ENCODE measurements around the gene VSTM2B.
A peak's percentile ranks its signal among the peaks of the same experiment; 100 is the strongest.
"Not testable (repeated sequence)": the region's sequence is repeated elsewhere in the genome, so short reads cannot be mapped to it uniquely, and the experiment has no call there.

Gene VSTM2B

DNA sequence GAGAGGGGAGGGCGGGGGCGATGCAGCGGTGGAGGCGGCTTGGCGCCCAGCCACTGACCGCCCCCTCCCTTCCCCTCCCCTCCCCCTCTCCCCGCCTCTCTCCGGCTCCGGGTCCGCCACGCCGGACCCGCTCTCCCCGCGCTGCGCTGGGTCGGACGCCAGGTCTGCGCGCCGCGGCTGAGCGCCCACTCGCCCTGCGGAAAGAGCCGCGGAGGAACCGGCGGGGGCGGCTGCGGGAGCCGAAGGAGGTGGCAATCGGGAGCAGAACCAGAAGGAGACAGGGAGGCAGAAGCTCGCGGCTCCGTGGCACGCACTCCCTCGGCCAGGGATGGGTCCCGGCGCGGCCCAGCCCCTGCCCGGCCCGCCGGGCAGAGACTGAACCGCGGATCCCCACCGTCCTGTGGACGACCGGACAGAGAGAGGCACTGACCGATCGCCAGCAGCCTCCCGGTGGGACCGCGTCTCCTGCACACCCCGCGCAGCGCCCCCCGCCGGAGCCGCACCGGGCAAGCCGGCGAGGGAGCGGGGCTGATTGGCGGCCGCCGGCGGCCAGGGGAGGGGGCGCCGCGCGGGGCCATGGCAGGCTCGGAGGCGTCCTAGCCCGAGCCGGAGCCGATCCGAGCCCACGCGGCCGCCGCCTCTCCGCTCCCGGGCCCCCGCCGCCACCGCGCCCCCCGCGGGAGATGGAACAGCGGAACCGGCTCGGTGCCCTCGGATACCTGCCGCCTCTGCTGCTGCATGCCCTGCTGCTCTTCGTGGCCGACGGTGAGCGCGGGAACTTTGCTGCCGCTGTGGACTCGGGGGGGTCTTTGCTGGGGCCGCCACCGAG lies at the start of gene VSTM2B:
Gene VSTM2B, plus strand, starts transcription at position 94 of the 829 bp plus-strand sequence. Its CDS starts 590 bp downstream, at position 684.
- DNase-seq, result peak; percentile 36 to 67

DNA sequence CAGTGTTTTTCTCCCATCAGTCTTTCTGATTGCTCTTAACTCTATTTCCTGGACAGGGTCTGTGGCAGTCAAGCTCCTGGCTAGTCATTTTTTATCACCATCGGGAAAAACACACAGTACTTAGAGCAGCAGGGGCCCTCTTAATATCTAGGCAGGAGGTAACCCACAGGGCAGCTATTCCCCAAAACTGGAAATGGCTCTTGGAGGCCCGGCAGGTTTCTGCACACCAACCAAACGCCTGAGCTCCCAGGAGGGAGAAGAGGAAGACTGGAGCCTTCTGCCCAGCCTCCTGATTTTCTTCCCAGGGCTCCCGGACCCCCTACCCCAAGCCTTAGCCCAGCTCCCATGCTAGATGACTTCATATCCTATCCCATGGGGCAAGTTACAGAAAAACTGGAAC lies 49.3 kb upstream of the VSTM2B start:
- DNase-seq, result no peak

DNA sequence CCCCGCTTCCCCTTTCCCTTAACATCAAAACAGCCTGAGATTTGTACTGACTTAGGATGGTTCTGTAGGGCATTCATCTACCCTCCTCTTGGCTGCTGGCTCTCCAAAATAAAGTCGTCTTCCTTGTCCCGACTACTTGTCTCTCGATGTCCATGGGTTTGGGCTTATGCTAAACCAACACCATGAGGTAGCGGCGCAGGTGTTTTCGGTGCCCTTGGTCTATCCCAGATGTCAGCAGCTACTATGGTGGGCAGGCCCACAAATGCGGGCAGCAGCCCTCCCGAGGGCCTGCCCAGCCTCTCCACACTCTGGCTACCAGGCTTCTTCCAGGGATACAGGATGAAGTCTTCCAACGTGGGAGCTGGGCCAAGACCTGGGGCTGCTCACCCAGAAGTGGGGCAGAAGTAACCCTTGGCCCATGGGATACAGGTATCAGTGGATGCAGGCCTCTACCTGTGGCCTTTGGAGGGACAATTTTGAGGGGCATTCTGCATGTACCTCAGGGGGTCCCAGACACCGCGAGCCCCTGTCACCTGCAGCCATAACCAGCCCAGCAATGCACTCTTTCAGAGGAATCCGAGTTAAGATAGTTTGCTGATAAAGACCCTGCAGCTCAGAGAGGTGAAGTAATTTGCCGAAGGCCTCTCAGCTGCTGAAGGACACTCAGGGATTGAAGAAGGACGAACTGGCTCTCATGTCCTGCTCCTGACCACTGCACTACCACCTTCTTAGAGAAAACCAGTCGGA lies 47.8 kb upstream of the VSTM2B start:
- no peak for DNase-seq

DNA sequence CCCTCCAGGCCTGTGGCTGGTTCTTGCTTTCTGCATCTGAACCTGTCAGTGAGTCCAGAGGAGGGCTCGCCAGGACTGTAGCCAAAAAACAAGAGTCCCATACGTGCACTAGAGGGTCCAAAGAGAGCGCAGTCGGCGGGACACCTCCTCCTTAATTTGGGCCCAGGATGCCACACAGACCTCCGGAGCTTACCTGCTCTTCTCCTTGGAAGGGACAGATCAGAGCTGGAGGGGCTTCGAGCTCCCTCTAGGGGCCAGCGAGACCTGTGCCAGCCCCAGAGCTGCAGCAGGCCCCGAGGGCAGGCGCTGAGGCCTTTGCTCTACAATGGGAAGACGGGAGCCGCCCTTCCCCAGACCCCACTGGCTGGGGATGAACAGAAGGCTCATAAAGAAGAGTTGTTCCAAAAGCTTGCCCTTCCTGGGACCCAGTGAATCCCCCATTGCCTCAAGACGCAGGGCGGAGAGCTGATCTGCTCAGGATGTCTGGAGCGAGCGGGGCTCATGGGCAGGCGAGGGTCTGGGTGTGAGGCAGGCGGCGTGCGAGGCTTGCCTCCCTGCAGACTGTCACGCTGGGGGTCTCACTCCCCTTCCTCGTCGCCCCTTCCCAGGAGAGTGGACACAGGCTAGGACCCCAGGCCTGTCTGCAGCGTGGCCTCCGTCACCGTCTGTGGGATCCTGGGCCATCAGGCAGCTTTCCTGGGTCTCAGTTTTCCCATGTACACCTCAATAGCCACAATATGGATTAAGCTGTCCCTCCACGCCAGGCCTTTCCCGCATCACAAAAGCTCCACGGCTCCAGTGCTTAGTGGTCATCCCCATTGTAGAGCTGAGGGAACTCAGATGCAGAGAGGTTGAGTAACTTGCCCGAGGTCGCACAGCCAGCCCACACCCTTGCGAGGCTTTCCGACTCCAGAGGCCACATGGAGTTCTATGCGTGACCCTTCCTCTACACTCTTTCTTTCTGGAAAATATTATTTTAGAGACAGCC lies 46.9 kb upstream of the VSTM2B start:
- peak; percentile 20 to 21 for DNase-seq

DNA sequence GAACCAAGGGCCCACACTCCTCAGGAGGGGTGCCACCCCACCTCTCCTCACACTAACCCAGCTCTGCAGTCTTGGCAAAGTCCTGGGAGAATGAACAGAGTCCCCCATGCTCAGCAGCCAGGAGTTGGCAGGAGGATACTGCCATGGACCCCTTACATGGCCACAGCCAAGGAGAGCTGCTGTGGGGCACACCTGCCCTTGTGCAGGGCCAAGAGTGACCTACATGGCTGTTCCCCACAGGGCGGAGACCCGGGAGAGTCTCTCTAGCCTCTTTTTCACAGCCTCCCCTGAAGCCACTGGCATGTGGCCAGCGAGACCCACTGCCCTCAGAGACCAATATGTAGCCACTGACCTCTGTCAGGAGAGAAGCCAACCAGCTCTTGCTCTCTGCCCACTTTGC lies 45.9 kb upstream of the VSTM2B start:
- DNase-seq, result no peak

DNA sequence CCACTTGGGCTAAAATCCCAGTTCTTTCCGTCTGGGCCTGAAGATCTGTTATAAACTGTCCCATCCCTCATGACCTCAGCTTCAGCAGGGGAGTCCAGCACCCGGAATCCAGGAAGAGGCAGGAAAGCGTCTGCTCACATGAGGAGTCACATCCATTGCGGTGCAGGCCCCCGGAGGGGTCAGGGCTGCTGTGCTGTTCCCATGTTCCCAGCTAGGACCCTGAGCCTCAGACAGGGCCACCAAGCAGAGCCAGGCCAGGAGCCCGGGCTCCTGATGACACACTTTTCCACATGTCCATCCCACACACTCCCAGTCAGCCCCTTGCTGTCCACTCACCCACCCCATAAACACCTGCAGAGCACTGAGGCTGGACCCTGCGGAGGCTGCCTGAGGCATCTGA lies 45.3 kb upstream of the VSTM2B start:
- no peak for DNase-seq

DNA sequence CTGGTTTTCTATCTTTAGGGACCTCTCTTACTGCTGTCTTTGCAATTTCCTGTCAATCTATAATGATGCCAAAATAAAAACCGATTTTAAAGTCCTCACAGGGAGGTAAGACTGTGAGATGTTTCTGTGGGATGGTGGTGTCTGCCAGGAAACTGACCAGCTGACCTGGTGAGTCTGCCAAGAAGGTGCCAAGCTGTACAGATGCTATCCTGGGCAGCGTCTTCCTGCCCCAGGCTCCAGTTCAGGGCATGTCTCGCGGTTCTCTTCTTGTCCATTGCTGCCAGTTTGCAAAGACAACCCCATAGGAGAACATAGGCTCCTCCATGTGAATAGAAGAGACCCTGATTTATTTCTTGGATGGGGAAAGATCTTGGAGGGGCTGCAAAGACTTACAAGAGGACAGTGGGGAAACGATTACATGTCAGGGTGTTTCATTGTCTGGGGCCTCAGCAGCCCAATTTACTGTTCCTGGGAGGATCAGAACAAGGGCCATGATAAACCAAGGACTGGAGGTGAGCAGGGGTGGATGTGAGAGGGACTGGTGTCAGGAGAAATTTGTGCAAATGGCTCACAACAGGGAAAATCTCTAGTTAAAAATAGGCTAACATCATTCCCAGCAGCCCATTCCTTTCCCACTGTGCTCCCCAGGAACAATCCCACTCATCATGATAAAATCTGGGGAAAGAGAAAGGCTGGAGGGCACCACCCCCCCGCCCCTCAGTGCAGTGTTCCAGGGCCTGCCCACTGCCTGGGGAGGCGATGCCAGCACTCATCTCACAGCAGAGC lies 42.7 kb upstream of the VSTM2B start:
- DNase-seq, result no peak

DNA sequence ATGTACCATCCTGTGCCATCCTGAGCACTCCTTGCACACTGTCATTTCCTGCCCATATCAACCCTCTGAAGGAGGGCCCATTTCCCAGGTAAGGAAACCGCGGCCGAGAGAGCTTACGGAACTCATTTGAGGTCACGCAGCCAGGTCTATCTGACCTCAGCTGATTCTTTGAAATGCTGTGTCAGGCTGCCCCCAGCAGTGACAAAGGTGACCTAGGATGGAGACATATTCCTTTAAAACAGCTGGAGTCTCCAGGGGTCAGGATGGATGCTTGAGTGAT lies 42.2 kb upstream of the VSTM2B start:
- DNase-seq, result no peak

DNA sequence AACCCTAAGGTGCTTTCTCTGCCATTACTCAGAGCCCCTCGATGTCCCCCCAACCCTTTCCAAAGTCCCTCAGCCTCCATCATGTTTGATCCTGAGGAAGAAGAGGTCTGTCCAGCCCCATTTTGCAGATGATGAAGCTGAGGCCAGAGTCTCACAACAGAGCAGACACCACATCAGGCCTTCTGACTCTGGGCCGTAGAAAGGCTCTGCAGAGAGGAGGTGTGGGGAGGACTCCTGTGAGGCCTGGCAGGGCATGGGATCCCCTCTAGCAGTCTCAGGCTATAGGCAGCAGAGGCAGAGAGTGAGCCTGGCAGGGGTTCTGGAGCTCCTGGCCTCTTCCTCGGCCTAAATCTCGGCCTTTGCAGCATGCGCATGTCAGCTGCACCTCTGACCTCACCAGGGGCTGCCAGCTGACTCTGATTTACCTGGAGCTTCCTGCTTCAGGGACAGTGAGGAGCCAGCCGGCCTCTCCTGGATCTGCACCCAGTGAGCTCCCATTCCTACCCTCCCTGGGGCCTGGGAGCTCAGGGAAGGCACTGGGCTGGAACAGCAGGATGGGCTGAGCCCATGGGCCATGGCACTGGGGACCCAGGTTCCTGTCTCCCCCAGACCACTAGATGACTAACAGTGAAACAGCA lies 41.7 kb upstream of the VSTM2B start:
- no peak for DNase-seq

DNA sequence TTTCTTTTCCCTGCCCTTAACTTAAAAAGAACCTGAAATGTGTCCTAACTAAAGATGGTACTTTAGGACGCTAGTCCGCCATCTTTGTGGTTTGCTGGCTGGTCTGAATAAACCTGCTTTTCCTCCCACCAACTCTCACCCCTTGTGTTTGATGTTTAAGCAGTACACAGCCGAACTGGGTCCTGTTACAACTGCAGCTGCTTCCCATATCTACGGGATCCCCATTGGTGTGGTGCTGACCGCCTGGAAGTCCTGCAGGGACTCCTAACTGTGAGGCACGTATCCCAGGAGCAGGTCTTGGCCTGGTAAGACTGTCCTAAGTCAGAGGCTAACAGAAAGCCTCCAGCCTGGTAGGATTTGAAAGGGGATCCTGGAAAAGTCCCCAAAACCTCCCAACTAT lies 40.9 kb upstream of the VSTM2B start:
- no peak for DNase-seq

DNA sequence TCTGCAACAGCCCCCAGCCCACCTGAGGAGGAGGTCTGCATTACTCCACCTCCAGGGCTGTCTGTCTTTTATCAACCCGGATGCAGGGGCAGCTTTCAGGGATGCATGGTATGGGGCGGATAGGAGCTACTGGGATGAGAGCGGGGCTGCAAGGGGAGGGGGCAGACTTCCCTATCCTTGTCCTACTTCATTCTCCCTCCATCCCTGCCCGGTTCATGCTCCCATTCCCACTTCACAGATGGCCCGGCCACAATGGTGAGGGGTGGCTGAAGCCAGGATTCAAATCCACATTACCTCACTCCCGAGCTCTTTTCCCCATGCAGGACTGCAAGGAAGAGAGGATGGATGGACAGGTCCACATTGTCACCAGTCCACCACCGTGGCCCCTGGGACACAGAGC lies 40.5 kb upstream of the VSTM2B start:
- DNase-seq, result no peak

DNA sequence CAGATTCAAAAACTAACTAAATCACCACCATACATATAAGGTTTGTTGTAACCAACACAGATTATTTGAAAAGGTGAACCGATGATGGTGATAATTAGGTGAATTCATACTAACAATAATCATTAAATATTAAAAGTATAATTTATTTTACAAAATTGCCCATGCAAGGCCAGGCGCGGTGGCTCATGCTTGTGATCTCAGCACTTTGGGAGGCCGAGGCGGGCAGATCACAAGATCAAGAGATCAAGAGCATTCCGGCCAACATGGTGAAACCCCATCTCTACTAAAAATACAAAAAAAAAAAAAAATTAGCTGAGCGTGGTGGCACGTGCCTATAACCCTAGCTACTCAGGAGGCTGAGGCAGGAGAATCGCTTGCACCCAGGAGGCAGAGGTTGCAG lies 38.8 kb upstream of the VSTM2B start:
- not testable (repeated sequence) for DNase-seq

DNA sequence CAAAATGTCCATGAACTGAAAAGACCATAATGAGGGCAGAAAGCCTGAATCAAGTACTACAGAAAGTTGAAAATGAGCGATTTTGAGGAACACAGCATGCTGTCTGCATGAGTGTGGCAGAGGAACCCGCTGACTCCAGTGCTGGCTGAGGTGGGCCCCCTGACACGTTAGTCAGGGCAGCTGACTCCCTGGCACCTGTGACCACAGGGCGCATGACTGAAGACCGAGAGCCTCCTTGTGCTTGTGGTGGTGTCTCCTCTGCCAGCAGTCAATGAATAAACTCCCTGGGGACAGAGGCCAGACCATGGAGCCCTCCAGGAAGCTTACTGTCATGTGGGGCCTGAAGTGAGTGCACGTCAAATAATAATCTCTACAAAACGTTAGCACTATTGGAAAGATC lies 38.4 kb upstream of the VSTM2B start:
- no peak for DNase-seq

DNA sequence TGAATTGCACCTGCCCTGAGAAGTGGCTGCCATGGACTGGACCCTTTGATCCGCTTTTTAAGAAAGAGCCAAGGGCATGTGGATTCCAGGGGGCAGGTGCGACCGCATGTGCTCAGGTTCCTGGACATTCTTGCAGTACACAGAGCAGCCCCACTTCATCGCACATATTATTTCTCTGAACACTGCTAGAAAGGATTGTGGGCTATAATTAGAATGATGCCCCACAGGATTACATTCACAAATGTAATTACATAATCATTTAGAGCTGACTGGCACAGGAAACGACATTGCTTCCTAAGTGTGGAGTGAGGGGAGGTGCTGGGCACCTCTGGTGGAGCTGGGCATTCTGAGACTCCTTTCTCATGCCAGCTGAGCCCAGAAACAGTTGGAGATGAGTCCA lies 37.5 kb upstream of the VSTM2B start:
- no peak for DNase-seq

DNA sequence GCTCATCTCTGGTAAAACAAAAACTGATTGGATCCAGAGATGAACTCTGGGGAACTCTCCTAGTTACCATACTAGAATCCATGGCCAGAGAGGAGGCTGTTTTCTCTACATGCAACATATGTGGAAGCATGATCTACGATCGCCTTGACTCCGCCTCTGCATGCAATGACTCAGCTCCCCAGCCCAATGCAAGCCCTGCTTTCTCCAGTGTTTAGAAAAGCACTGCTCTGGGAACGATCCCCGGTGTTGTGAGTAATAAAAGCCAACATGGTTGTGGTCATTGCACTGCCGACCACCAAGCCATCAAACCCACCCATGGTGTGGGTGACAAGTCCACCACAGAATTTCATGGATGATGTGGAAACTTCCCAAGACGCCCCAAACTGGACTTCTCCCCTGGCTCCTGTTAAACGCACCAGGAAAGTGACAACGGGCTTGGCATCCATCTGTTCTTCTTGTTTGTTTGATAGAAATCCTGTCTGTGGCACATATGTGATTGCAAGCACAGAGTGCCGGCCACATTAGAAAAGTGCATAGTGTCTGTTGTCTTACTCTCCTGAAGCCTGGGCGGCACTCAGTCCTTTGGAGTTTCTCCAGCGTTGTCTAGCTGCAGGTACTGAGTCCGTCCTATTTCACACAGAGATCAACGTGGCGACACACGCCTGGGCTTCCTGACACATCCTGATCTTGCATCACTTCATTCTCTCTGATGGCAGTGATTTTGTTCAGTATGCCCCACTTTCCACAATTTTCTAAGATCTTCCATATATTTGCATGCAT lies 36.4 kb upstream of the VSTM2B start:
- no peak for DNase-seq

DNA sequence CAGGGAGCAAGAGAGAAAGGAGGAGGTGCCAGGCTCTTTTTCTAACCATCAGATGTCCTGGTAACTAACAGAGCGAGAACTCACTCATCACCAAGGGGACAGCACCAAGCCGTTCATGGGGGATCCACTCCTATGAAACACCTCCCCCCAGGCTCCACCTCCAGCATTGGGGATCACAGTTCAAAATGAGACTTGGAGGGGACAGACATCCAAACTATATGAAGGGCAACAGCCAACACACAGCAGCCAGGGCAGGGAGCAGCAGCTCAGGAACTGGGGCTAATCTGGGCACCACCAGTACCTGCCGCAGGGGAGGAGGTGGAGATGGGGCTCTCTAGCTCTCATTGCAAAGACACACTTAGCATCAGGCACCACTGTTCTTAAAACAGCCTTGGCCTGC lies 34.3 kb upstream of the VSTM2B start:
- DNase-seq, result no peak

DNA sequence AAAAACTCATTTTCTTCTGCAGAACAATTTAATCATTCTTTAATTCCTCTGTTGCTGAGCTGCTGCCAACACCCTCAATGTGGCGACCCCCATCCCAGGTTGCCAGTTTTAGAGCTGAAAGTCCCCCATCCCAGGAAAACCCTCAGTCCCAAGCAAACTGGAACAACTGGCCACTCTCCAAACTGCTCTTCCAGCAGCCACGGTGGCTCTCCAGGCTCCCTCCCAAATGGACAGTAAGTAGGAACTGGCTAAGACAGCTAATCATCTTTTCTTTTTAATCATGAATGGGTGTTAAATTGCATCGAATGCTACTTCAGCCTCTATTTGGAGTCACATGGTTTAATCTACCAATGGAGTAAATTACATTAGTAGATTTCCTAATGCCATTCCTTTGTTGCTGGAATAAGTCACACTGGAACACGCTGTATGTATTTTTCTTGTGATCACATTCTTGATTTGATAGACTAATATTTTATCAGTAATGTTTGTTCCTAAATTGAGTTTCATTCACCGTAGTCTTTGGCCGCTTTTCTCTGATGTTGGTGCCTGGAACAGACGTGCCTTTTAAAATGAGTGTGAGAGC lies 33.7 kb upstream of the VSTM2B start:
- no peak for DNase-seq

DNA sequence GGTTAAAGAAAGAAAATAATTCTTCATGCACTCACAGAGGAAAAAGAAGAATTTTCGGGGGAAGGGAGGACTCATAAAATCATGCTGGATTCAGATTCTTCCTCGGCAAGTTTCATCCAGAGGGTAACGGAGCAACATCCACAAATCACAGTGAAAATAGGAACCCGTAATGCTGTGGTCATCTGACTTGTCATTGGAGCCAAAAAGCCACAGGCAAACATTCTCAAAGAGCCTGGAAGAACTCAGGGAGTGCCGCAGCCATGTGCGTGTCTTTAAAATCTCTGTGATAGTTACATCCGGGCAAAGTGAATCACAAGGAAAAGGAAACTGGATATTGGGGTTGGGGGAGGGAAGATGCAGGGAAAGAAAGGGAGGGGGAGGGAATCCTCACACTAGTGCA lies 33.0 kb upstream of the VSTM2B start:
- no peak for DNase-seq

DNA sequence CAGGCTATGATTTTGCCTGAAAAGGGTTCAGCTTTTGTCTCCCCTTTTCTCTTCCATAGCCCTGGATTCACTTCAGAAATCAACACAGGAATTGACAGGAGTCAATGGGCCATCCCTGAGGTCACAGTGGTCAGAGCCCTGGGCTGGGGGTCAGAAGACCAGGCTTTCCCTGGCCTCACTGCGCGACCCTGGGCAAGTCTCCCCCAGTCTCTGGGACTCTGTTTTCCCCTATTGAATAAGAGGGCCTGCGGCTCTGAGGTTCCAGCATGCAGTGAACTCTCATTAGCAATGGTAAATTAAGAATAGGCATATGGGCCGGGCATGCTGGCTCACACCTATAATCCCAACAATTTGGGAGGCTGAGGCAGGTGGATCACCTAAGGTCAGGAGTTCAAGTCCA lies 30.7 kb upstream of the VSTM2B start:
- DNase-seq, result no peak

DNA sequence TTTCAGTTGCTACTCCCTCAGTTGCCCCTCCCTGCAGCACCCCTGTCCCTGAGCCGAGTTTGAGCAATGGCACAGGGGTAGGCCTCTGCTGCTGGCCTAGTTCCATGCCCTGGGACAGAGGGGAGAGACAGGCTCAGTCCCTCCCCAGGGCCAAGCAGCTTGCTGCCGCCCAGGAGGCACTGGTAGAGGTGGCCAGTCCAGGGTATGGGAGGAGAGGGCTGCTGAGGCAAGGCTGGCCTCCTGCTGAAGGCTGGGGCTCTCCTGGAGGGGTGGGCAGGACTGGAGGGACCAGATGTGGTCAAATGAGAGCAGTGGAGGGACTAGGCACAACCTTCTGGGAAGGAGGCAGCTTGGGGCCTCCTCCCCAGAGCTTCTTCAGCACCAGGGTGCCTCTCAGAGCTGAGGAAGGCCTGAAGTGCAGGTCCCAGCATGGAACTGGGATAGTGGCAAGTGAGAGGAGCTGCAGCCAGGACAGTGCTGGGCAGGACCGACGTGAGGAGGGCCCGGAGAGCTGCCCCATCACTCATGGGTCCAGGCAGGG lies 29.8 kb upstream of the VSTM2B start:
- DNase-seq, result no peak

DNA sequence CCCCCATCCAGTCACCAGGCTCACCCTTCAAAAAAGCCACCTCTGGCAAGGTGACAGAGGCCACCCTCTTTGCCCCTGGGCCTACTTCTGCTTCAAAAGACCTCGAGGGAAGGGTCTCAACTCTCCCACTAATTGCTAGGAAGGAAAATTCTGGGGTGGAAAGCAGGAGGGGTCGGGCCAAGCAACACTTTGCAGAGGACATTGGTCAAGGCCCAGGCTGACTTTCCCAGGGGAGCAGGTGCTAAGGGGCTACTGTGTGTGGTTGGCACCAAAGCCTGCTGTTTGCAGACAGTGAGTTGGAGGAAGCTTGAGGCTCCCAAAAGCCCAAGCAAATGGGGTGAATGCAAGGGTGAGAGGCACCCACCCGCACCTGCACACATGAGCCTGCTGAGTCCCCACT lies 28.6 kb upstream of the VSTM2B start:
- DNase-seq, result no peak
